IgD-negative memory B cell (primary cell): ENCODE results near the gene PPP2R2D. TPM values are rescaled to one million over a fixed set of nuclear protein-coding genes. Genes with fewer than 3 reads are reported as not detected.

Source experiments
- H3K27ac Mint-ChIP-seq, 3 donors: one replicate each; pipeline ENCODE4 v1.8.0; 2020 to 2022; ENCODE audit warnings: mild to moderate bottlenecking in 3 of 3, mixed read lengths in 3 of 3, moderate library complexity in 1 of 3
- H3K27me3 Mint-ChIP-seq: one replicate; pipeline ENCODE4 v1.8.0; 2021; ENCODE audit warnings: mixed read lengths
- H3K36me3 Mint-ChIP-seq: one replicate; pipeline ENCODE4 v1.8.0; 2020; ENCODE audit warnings: mild to moderate bottlenecking, mixed read lengths
- H3K4me1 Mint-ChIP-seq, 3 donors: one replicate each; pipeline ENCODE4 v1.8.0; 2020 to 2022; ENCODE audit warnings: mixed read lengths in 3 of 3, mild to moderate bottlenecking in 1 of 3
- H3K4me3 Mint-ChIP-seq, 4 donors: one replicate each; pipeline ENCODE4 v1.8.0; 2020 to 2022; ENCODE audit warnings: mild to moderate bottlenecking in 4 of 4, mixed read lengths in 4 of 4, moderate library complexity in 3 of 4
- H3K9me3 Mint-ChIP-seq, 3 donors: one replicate each; pipeline ENCODE4 v1.8.0; 2020 to 2021; ENCODE audit warnings: mixed read lengths in 3 of 3, mild to moderate bottlenecking in 1 of 3
- polyA plus RNA-seq: library from polyadenylated mRNA; unstranded; fragments of 300-500 nt; fragmentation: Illumina TruSeq; gene quantifications from one replicate; pipeline ENCODE4 v1.2.3, GENCODE V29; 2021

Gene PPP2R2D
- polyA plus RNA-seq, 1 donor from 2014 or later, result 17.1 TPM

DNA sequence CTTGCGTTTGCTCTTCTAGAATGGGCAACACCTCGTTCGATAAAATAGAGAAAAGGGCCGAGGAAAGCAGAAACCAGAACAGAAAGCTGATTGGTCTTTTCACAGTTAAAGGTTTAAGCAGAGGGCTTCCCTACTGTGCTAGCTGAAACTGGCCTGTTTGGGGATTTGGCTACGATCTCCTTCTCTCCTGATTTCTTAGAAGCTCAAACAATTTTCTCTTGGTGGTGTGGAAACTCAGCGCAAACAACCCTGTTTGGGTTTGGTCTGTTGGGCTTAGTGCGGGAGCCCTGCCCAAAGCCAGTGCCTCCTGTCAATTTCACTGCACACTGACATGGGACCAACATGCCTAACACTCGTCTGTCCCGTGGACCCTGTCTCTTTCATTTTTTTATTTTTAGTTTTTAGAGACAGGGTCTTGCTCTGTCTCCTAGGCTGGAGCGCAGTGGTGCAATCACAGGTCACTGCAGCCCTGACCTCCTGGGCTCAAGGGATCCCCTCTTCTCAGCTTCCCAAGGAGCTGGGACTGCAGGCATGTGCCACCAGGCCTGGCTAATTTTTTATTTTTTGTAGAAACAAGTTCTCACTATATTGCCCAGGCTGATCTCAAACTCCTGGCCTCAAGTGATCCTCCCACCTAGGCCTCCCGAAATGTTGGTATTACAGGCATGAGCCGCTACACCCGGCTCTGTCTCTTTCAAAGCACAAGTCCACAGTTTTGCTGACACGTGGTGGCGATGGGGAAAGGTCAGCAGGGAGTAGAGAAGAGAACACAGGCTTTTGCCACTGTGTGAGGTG lies 97.4 kb downstream of the PPP2R2D start:
- Mint-ChIP-seq H3K4me1 (peaks cover 0 to 1% (median 0%) of the 10 kb centered on the region in 3 donors), H3K27me3 (no peaks in the 10 kb centered on the region), H3K9me3 (no peaks in the 10 kb centered on the region), H3K36me3 (peaks cover 2% of the 10 kb centered on the region), H3K4me3 (no peak overlapping the region), H3K27ac (no peak overlapping the region)

DNA sequence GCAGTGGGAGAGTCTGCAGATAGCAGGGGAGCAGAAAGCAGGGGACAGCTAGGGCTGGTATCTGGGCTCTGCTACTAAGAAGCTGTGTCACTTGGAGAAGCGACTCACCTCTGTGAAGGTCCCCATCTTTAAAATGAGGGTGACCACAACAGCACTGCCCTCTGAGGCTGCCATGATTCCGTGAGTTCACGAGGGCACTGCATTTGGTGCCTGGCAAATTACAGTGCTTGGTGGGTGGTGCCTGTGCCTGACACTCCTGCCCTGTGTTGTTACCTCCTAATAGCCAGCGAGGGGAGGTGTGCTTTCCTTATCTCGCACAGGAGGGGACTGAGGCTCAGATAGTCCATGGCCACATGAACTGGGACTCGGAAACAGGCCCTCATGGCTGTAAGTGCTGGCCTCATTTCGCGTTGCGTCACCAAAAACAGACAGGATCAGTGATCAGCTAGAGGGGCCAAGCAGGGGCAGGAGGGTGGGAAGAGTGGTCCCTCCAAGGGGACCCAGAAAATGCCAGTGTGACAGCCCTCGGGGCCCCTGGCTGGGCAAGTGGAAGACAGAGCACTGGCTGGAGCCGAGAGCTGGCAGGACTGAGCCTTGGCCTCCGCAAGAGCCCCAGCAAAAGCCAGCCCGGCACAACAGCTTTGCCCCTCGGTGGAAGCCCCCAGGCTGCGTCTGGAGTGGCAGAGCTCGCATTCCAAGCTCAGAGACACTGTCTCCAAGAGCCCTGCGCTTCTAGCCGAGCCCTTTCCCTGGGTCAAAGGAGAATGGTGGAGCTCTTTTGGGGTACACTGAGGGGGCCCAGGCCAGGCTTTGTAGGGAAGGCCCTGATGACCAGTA lies 98.3 kb downstream of the PPP2R2D start:
- H3K36me3 Mint-ChIP-seq, result peaks cover 2% of the 10 kb centered on the region
- no peaks in the 10 kb centered on the region for H3K9me3 Mint-ChIP-seq
- H3K27me3 Mint-ChIP-seq, result peaks cover 3% of the 10 kb centered on the region
- peaks cover 0 to 1% (median 0%) of the 10 kb centered on the region in 3 donors for H3K4me1 Mint-ChIP-seq
- no peak overlapping the region for H3K27ac Mint-ChIP-seq
- no peak overlapping the region for H3K4me3 Mint-ChIP-seq

DNA sequence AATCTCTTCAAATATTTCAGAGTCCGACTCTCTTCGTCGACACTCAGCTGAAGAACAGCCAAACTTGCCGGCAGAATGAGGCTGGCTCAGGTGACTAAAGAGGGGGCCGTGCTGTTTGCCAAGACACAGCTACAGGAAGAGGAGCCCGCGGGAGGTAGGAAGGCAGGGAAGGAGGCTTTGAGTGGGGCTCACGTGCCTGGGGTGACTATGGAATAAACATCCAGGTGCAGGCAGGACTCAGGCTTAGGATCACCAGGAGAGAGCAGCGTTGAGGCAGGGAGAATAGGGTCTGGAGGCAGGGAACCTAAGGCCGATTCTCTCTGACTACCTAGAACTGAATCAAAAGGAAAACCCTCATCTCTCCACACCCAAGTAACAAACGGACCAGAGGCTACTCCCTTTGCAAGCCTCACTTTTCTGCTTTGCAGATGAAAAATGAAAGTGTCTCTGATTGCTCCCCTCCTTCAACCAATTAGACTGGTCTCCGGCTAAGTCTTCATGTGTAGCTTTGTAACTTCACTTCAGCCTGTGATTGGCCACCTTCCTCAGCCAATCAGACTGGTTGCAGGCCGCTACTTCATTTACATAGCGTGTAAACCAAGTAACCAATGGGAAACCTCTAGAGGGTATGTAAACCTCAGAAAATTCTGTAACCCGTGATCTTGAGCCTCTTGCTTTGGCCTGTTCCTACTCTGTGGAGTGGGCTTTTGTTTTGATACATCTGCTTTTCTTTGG lies 100.6 kb downstream of the PPP2R2D start:
- H3K27ac Mint-ChIP-seq, result peak overlapping the region in 1 of 3 donors; percentile 85
- no peak overlapping the region for H3K4me3 Mint-ChIP-seq
- peaks cover 7% of the 10 kb centered on the region for H3K27me3 Mint-ChIP-seq
- H3K9me3 Mint-ChIP-seq, result no peaks in the 10 kb centered on the region
- peaks cover 0 to 1% (median 0%) of the 10 kb centered on the region in 3 donors for H3K4me1 Mint-ChIP-seq
- H3K36me3 Mint-ChIP-seq, result peaks cover 2% of the 10 kb centered on the region

DNA sequence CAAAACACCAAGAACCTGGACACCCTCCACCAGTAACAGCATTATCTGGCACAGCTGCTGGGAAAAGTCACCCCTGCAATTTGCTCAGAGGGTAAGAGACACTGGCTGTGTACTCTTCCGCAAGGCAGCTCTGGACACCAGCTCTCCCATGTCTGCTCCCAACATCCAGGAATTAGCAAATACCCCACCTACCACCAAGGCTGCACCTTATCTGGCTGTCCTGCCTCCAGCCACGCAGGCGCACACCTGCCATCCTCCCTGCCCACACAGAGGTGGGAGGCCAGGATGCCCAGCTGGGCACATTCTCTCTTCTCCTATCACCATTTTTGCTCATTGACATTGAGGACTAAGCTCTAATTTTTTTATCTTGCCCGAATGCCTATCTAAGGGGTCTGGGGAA lies 101.2 kb downstream of the PPP2R2D start:
- Mint-ChIP-seq H3K4me3 (no peak overlapping the region), H3K4me1 (peaks cover 0 to 1% (median 0%) of the 10 kb centered on the region in 3 donors), H3K27ac (peak overlapping the region in 1 of 3 donors; percentile 61), H3K36me3 (peaks cover 2% of the 10 kb centered on the region), H3K9me3 (no peaks in the 10 kb centered on the region), H3K27me3 (peaks cover 7% of the 10 kb centered on the region)

DNA sequence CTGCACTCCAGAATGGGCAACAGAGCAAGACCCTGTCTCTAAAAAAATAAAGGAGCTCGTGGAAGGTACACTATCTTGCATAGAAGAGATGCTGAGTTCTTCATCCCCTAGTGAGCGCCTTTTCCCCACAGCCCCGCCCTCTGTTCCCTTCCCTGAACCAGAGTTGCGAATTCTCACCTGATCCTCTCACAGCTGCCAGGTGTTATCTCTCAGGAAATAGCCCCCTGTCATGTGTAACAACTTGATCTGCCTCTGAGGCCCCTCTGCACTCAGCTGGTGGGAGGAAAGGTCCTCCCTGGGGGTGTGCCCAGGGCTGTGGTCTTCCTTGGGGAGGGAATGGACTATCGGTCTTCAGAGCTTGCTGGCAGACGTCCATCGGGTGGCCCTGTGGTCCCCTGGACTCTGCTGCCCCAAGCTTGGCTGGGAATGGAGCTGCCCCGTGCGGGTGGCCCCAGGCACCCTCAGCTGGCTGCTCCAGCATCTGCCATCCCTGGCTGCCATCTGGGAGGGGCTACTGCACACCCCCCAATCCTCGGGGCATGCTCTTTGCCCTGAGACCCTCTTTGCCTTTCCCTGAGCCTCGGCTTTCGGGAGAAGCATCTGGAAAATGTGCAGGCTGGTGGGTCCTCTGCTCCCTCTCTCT lies 102.6 kb downstream of the PPP2R2D start:
- no peaks in the 10 kb centered on the region for H3K9me3 Mint-ChIP-seq
- H3K36me3 Mint-ChIP-seq, result peaks cover 2% of the 10 kb centered on the region
- H3K4me1 Mint-ChIP-seq, result peaks cover 0 to 1% (median 0%) of the 10 kb centered on the region in 3 donors
- H3K27me3 Mint-ChIP-seq, result peaks cover 7% of the 10 kb centered on the region
- peak overlapping the region in 1 of 4 donors; percentile 28 for H3K4me3 Mint-ChIP-seq
- no peak overlapping the region for H3K27ac Mint-ChIP-seq

DNA sequence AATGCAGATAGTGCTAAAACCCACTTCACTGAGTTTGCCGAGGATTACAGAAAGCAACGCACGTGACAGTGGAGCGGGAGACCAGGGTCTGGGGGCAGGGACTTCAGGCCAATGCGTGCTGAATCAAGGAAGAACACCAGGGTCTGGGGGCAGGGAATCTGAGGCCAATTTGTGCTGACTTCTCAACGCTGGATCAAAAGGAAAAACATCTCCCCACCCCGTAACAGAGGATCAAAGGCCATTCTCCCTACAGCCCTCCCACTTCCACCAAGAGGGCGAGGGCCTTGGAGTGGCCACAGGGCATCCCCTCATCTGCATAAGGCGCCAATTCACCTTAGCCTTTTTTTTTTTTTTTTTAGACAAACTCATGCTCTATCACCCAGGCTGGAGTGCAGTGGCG lies 103.2 kb downstream of the PPP2R2D start:
- Mint-ChIP-seq H3K9me3 (no peaks in the 10 kb centered on the region), H3K4me1 (peaks cover 0 to 1% (median 0%) of the 10 kb centered on the region in 3 donors), H3K27me3 (peaks cover 7% of the 10 kb centered on the region), H3K36me3 (no peaks in the 10 kb centered on the region), H3K27ac (no peak overlapping the region), H3K4me3 (no peak overlapping the region)

DNA sequence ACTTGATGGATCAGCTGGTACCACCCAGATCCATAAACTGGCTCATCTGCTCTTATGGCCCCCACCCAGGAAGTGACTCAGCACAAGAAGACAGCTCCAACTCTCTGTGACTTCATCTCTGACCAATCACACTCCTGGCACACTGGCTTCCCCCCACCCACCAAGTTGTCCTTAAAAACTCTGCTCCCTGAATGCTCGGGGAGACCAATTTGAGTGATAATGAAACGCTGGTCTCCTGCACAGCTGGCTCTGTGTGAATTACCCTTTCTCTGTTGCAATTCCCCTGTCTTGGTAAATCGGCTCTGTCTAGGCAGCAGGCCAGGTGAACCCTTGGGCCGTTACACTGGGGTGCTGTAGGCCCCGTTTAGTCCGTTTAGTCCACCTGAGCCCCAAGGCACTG lies 104.3 kb downstream of the PPP2R2D start:
- no peaks in the 10 kb centered on the region for H3K9me3 Mint-ChIP-seq
- H3K4me3 Mint-ChIP-seq, result no peak overlapping the region
- peaks cover 7% of the 10 kb centered on the region for H3K27me3 Mint-ChIP-seq
- H3K36me3 Mint-ChIP-seq, result no peaks in the 10 kb centered on the region
- peaks cover 0 to 1% (median 0%) of the 10 kb centered on the region in 3 donors for H3K4me1 Mint-ChIP-seq
- no peak overlapping the region for H3K27ac Mint-ChIP-seq

DNA sequence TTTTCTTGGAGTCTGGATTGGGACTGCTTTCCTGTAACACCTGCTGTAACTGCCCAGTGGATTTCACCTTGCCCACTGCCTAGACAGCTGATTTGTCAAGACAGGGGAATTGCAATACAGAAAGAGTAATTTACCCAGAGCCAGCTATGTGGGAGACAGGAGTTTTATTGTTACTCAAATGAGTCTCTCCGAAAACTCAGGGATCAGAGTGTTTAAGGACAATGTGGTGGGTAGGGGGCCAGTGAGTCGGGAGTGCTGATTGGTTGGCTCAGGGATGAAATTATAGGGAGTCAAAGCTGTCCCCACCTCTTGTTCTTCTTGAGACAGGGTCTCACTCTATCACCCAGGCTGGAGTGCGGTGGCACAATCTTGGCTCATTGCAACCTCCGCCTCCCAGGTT lies 106.2 kb downstream of the PPP2R2D start:
- Mint-ChIP-seq H3K9me3 (no peaks in the 10 kb centered on the region), H3K27ac (no peak overlapping the region), H3K4me3 (no peak overlapping the region), H3K4me1 (no peaks in the 10 kb centered on the region), H3K27me3 (peaks cover 7% of the 10 kb centered on the region), H3K36me3 (no peaks in the 10 kb centered on the region)

DNA sequence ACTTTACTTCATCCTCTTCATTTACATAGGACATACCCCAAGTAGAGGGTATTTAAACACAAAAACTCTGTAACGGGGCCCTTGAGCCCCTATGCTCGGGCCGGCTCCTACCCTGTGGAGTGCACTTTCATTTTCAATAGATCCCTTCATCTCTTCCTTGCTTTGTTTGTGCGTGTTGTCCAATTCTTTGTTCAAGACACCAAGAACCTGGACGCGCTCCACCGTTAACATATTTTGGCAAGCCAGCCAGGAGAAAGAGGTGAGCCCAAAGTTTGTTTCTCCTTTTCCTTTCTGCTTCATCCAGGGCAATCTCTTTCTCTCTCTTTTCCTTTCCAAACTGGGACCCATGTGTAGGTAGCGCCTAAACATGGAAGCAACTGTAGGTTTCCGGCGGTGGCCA lies 106.9 kb downstream of the PPP2R2D start:
- no peak overlapping the region for H3K27ac Mint-ChIP-seq
- no peaks in the 10 kb centered on the region for H3K4me1 Mint-ChIP-seq
- no peaks in the 10 kb centered on the region for H3K9me3 Mint-ChIP-seq

More for the DNA sequence above, 106.9 kb downstream of the PPP2R2D start:
- H3K4me3 Mint-ChIP-seq, result no peak overlapping the region
- H3K27me3 Mint-ChIP-seq, result peaks cover 7% of the 10 kb centered on the region
- no peaks in the 10 kb centered on the region for H3K36me3 Mint-ChIP-seq

Other genes with a start within 250 kb of the PPP2R2D start
- gene BNIP3, start 80.9 kb downstream of the PPP2R2D start, polyA plus RNA-seq, result 8.7 TPM
- gene JAKMIP3, start 164.9 kb downstream of the PPP2R2D start, polyA plus RNA-seq, result not detected